Keratinocyte (primary cell): ENCODE measurements around the gene RTL1. TPM values are rescaled to one million over a fixed set of nuclear protein-coding genes. Genes with fewer than 3 reads are reported as not detected.

Experiments used
- DNase-seq: peaks from one replicate; pipeline ENCODE4 v3.0.0-alpha.2; 2011; ENCODE audit warnings: low read depth, missing footprints, low spot score
- FAIRE-seq: peaks from 2 replicates; lab custom pipeline; 2011; peaks lifted over from hg19 to GRCh38; lab: Jason Lieb, UNC
- H2AFZ ChIP-seq: 2 replicates; pipeline ENCODE4 v1.6.0; 2012; ENCODE audit warnings: low read length, control low read depth, inconsistent platforms; ENCODE audit not compliant: control insufficient read depth
- H3K27ac ChIP-seq: 2 replicates; pipeline ENCODE4 v1.5.1; 2011; ENCODE audit warnings: low read length; ENCODE audit not compliant: control insufficient read depth, insufficient read depth
- H3K27me3 ChIP-seq: 3 replicates; pipeline ENCODE4 v1.6.0; 2011; ENCODE audit warnings: low read length; ENCODE audit not compliant: control insufficient read depth, insufficient read depth; ENCODE audit errors: extremely low read depth
- H3K36me3 ChIP-seq, 2 experiments: 2 replicates in 1 of 2; 3 replicates in 1 of 2; pipeline ENCODE4 v1.5.1; 2011; ENCODE audit warnings: low read length in 2 of 2, mild to moderate bottlenecking in 1 of 2; ENCODE audit not compliant: control insufficient read depth in 2 of 2, insufficient read depth in 2 of 2; ENCODE audit errors: extremely low read depth in 1 of 2
- H3K4me1 ChIP-seq: 3 replicates; pipeline ENCODE4 v1.5.1; 2011; ENCODE audit warnings: low read length; ENCODE audit not compliant: control insufficient read depth, insufficient read depth; ENCODE audit errors: extremely low read depth
- H3K4me2 ChIP-seq: 3 replicates; pipeline ENCODE4 v1.6.0; 2011; ENCODE audit warnings: low read depth, low read length; ENCODE audit not compliant: control insufficient read depth, insufficient read depth; ENCODE audit errors: extremely low read depth
- H3K4me3 ChIP-seq, 3 experiments: fragments of 200-600 bp in 1 of 3; sonication (generic) in 1 of 3; 2 replicates in 2 of 3; 3 replicates in 1 of 3; pipeline ENCODE4 v1.5.1; 2011 to 2016; ENCODE audit warnings: low read length in 3 of 3, mild to moderate bottlenecking in 3 of 3, control low read depth in 2 of 3, inconsistent platforms in 1 of 3, low read depth in 1 of 3, mixed read lengths in 1 of 3, mixed run types in 1 of 3, moderate library complexity in 1 of 3; ENCODE audit not compliant: control insufficient read depth in 2 of 3, insufficient read depth in 2 of 3; ENCODE audit errors: extremely low read depth in 1 of 3
- H3K79me2 ChIP-seq: 2 replicates; pipeline ENCODE4 v1.6.0; 2012; ENCODE audit warnings: low read length; ENCODE audit not compliant: control insufficient read depth, insufficient read depth
- H3K9ac ChIP-seq: 3 replicates; pipeline ENCODE4 v1.6.0; 2011; ENCODE audit warnings: low read length; ENCODE audit not compliant: control insufficient read depth, insufficient read depth; ENCODE audit errors: extremely low read depth
- H3K9me1 ChIP-seq: 3 replicates; pipeline ENCODE4 v1.6.0; 2011; ENCODE audit warnings: low read length; ENCODE audit not compliant: control insufficient read depth, insufficient read depth; ENCODE audit errors: extremely low read depth
- H3K9me3 ChIP-seq: 2 replicates; pipeline ENCODE4 v1.5.1; 2012; ENCODE audit warnings: low read depth, low read length; ENCODE audit not compliant: control insufficient read depth
- H4K20me1 ChIP-seq: 3 replicates; pipeline ENCODE4 v1.6.0; 2011; ENCODE audit warnings: low read length; ENCODE audit not compliant: control insufficient read depth, insufficient read depth; ENCODE audit errors: extremely low read depth
- EZH2 ChIP-seq: IDR thresholded peaks from one replicate; pipeline ENCODE4 v1.6.1; 2012; ENCODE audit warnings: inconsistent platforms, mild to moderate bottlenecking, low read length, moderate library complexity
- dilution Hi-C: fragments of 300-500 bp; cut with MboI; formaldehyde crosslinking; loops from one replicate; pipeline ENCODE4 v1.7.0; 2020; ENCODE audit warnings: low sequenced_read_pairs; ENCODE audit not compliant: extremely low pct_ligation_motif_present
- polyA plus RNA-seq, 5 experiments: library from polyadenylated mRNA; depleted of rRNA in 3 of 5; stranded (reverse) in 3 of 5; stranded (forward) in 1 of 5; unstranded in 1 of 5; fragments of >200 nt; gene quantifications; 1 replicate in 1 of 5; 2 replicates in 3 of 5; 3 replicates in 1 of 5; pipeline versions ENCODE4 v1.2.1 to v1.2.3, GENCODE V29; 2011 to 2012; ENCODE audit warnings: missing spikeins in 2 of 5, low read depth in 1 of 5, low replicate concordance in 1 of 5
- TF ChIP-seq, protein P1 (sequence below), 3 experiments: IDR thresholded peaks in 1 of 3; conservative IDR thresholded peaks in 1 of 3; optimal IDR thresholded peaks in 1 of 3; 2 replicates in 2 of 3; 3 replicates in 1 of 3; pipeline versions ENCODE3 to v1.5.1; 2011; ENCODE audit warnings: low read length in 3 of 3, mild to moderate bottlenecking in 3 of 3, moderate library complexity in 2 of 3, control low read depth in 1 of 3, inconsistent platforms in 1 of 3; ENCODE audit not compliant: insufficient read depth in 2 of 3; ENCODE audit errors: extremely low read depth in 1 of 3

The RTL1 gene
- polyA plus RNA-seq, 1 donor (not counting 4 experiments of a cell fraction or from before 2014, with no cell fraction given) = not detected

DNA sequence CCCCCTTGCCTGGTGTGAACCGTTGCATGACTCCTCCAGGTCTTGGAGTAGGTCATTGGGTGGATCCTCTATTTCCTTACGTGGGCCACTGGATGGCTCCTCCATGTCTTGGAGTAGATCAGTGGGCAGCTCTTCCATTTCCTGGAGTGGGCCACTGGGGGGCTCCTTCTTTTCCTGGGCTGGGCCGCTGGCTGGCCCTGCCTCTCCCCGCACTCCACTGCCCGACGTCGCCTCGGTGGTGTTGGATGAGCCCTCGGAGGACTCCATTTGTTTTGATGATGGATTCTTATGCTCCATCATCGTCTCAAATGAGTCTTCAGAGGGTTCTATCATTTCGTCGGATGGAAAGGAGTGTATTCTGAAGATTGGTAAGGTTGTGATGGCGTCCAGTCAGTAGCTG lies 19.1 kb downstream of the RTL1 start:
- Histone ChIP-seq H3K79me2 (no peaks in the 10 kb centered on the region), H2AFZ (no peak overlapping the region), H3K9ac (no peak overlapping the region), H4K20me1 (no peaks in the 10 kb centered on the region), H3K27ac (no peak overlapping the region), H3K4me1 (no peaks in the 10 kb centered on the region), H3K9me1 (no peaks in the 10 kb centered on the region), H3K4me3 (no peak overlapping the region), H3K36me3 (no peaks in the 10 kb centered on the region), H3K4me2 (no peak overlapping the region), H3K9me3 (peaks cover 12% of the 10 kb centered on the region), H3K27me3 (no peaks in the 10 kb centered on the region)
- dilution Hi-C loops = no loop called here
- no peak for FAIRE-seq
- TF ChIP-seq, protein P1, sequence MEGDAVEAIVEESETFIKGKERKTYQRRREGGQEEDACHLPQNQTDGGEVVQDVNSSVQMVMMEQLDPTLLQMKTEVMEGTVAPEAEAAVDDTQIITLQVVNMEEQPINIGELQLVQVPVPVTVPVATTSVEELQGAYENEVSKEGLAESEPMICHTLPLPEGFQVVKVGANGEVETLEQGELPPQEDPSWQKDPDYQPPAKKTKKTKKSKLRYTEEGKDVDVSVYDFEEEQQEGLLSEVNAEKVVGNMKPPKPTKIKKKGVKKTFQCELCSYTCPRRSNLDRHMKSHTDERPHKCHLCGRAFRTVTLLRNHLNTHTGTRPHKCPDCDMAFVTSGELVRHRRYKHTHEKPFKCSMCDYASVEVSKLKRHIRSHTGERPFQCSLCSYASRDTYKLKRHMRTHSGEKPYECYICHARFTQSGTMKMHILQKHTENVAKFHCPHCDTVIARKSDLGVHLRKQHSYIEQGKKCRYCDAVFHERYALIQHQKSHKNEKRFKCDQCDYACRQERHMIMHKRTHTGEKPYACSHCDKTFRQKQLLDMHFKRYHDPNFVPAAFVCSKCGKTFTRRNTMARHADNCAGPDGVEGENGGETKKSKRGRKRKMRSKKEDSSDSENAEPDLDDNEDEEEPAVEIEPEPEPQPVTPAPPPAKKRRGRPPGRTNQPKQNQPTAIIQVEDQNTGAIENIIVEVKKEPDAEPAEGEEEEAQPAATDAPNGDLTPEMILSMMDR (optimal IDR thresholded peaks at IDR 0.05 in 1 of 3, IDR thresholded peaks at IDR 0.05 in 1 of 3, conservative IDR thresholded peaks at IDR 0.05 in 1 of 3; ENCODE audit: extremely low read depth in 1 of 3, insufficient read depth in 2 of 3, low read length in 3 of 3) = no peak
- no peak for TF ChIP-seq EZH2
- no peak for DNase-seq

DNA sequence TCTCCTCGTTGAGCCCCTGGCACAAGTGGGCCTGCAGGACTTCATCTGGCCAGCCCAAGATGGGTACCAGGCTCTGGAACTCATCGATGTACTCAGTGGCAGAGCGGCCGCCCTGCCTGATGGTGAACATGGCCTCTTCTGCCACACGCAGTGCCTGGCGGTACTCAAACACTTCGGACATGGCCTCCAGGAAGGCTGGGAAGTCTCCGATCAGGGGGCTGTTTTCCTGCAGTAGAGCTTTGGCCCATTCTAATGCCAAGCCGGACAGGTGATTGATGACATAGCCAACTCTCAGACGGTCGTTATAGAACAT lies 19.8 kb downstream of the RTL1 start:
- no peak for FAIRE-seq
- Histone ChIP-seq H3K27me3 (no peaks in the 10 kb centered on the region), H3K9me3 (peaks cover 12% of the 10 kb centered on the region), H4K20me1 (no peaks in the 10 kb centered on the region), H3K4me1 (no peaks in the 10 kb centered on the region), H3K4me3 (no peak overlapping the region), H2AFZ (no peak overlapping the region), H3K9me1 (no peaks in the 10 kb centered on the region), H3K4me2 (no peak overlapping the region), H3K36me3 (no peaks in the 10 kb centered on the region), H3K79me2 (no peaks in the 10 kb centered on the region), H3K27ac (no peak overlapping the region), H3K9ac (no peak overlapping the region)
- dilution Hi-C loops = no loop called here
- TF ChIP-seq, protein P1 (optimal IDR thresholded peaks at IDR 0.05 in 1 of 3, IDR thresholded peaks at IDR 0.05 in 1 of 3, conservative IDR thresholded peaks at IDR 0.05 in 1 of 3; ENCODE audit: extremely low read depth in 1 of 3, insufficient read depth in 2 of 3, low read length in 3 of 3) = no peak
- TF ChIP-seq EZH2 = no peak
- DNase-seq = no peak
